ENCODE measurements around the gene CHN2. TPM values are rescaled to one million over a fixed set of nuclear protein-coding genes. Genes with fewer than 3 reads are reported as not detected.

The CHN2 gene
- total RNA-seq, 1 donor from 2014 or later, result 5.7 TPM

DNA sequence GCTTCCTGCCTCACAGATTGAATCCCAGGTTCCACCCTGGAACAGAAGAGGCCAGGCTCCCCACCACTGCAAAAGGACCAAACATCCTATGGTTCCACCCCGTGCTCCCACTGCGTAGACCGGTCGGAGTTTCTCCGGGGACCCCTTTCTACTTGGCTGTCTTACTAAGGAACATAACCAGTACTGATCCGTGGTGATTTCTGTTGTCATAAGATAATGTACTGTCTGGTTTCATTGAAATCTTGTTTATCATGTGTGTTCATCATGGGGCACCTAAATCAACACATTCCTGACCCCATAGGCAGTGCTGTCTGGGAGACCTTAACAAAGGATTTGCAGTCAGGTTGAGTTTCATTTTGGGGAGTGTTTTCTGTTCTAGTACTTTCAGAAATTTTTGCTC lies 104.5 kb downstream of the CHN2 start:
- Histone ChIP-seq H3K4me3 (ENCODE audit: low read depth, low read length) (no peak overlapping the region), H3K27me3 (ENCODE audit: control insufficient read depth, insufficient read depth, low read length) (no peaks in the 10 kb centered on the region), H3K36me3 (ENCODE audit: control insufficient read depth, insufficient read depth, low read length) (no peaks in the 10 kb centered on the region)
- TF ChIP-seq, protein P1, sequence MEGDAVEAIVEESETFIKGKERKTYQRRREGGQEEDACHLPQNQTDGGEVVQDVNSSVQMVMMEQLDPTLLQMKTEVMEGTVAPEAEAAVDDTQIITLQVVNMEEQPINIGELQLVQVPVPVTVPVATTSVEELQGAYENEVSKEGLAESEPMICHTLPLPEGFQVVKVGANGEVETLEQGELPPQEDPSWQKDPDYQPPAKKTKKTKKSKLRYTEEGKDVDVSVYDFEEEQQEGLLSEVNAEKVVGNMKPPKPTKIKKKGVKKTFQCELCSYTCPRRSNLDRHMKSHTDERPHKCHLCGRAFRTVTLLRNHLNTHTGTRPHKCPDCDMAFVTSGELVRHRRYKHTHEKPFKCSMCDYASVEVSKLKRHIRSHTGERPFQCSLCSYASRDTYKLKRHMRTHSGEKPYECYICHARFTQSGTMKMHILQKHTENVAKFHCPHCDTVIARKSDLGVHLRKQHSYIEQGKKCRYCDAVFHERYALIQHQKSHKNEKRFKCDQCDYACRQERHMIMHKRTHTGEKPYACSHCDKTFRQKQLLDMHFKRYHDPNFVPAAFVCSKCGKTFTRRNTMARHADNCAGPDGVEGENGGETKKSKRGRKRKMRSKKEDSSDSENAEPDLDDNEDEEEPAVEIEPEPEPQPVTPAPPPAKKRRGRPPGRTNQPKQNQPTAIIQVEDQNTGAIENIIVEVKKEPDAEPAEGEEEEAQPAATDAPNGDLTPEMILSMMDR (IDR thresholded peaks at IDR 0.05; ENCODE audit: insufficient read depth, low read length, poor library complexity, severe bottlenecking), result no peak
- DNase-seq (ENCODE audit: low read depth), result no peak

DNA sequence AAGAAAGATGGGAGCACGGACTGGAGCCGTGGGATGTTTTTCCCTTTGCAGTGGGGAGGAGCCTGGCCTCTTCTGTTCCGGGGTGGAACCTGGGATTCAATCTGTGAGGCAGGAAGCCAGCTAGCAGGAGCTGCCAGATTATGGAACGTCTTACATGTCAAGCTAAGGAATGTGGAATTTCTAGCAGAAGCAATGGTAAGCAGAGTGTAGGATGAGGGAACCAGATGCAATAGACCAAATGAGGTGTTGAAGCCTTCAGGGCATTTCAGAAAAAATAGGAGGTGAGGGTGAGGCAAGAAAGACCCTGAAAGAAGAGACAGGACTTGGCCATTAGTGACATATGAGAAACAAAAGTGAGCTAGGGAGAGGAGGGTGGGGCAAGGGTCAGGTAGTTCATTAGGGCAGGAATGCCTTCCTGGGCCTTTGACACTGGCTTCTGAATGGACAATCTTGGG lies 105.5 kb downstream of the CHN2 start:
- no peaks in the 10 kb centered on the region for H3K36me3 ChIP-seq (ENCODE audit: control insufficient read depth, insufficient read depth, low read length)
- no peak overlapping the region for H3K4me3 ChIP-seq (ENCODE audit: low read depth, low read length)
- TF ChIP-seq, protein P1 (IDR thresholded peaks at IDR 0.05; ENCODE audit: insufficient read depth, low read length, poor library complexity, severe bottlenecking), result no peak
- H3K27me3 ChIP-seq (ENCODE audit: control insufficient read depth, insufficient read depth, low read length), result no peaks in the 10 kb centered on the region
- no peak for DNase-seq (ENCODE audit: low read depth)

DNA sequence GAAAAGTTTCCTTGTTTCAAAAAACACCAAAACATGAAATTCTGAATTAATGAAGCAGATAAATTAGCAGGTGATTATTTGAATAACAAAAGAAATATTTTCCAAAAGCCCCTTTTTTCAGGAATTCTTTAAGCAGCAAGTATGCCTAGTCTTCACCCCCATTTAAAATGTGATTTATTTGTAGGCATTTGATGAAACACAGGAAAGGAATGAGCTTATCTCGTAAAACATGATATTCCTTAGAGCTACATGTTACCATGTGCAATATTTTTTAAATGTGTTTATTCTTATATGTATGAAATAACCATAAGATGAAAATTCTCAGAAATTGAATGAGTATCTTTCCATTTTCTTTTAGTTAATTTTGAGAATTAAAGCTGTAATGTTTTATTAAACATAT lies 106.1 kb downstream of the CHN2 start:
- TF ChIP-seq, protein P1 (IDR thresholded peaks at IDR 0.05; ENCODE audit: insufficient read depth, low read length, poor library complexity, severe bottlenecking), result no peak
- H3K36me3 ChIP-seq (ENCODE audit: control insufficient read depth, insufficient read depth, low read length), result no peaks in the 10 kb centered on the region
- H3K4me3 ChIP-seq (ENCODE audit: low read depth, low read length), result no peak overlapping the region
- no peak for DNase-seq (ENCODE audit: low read depth)
- H3K27me3 ChIP-seq (ENCODE audit: control insufficient read depth, insufficient read depth, low read length), result no peaks in the 10 kb centered on the region

DNA sequence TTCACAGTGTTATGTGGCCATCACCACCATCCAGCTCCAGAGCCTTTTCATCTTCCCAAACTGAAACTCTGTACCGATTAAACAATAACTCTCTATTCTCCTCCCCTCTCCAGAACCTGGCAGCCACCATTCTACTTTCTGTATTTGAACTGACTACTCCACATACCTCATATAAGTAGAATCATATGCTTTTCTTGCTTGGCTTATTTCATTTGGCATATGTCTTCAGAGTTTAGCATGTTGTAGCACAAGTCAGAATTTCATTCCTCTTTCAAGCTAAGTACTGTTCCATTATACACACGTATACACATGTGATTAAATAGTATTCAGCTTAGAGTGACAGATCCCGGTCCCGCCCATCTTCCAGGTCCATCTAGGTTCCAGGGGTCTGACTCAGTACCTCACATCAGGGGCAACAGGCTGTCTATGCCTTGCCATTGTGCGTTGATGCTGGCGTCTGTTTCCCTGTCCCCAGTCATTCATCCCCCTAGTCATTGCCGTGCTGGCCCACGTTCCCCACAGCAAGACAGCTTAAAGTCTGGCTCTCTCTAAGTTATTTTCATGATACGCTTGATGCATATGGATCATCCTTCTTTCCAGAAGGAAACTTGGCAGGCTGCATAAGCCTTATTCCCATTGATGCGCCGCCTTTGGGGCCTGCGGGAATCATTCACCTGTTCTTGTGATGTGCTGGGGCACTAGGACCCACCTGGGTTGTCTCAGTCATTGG lies 108.3 kb downstream of the CHN2 start:
- no peak for DNase-seq (ENCODE audit: low read depth)
- Histone ChIP-seq H3K36me3 (ENCODE audit: control insufficient read depth, insufficient read depth, low read length) (no peaks in the 10 kb centered on the region), H3K27me3 (ENCODE audit: control insufficient read depth, insufficient read depth, low read length) (no peaks in the 10 kb centered on the region), H3K4me3 (ENCODE audit: low read depth, low read length) (no peak overlapping the region)
- TF ChIP-seq, protein P1 (IDR thresholded peaks at IDR 0.05; ENCODE audit: insufficient read depth, low read length, poor library complexity, severe bottlenecking), result no peak

DNA sequence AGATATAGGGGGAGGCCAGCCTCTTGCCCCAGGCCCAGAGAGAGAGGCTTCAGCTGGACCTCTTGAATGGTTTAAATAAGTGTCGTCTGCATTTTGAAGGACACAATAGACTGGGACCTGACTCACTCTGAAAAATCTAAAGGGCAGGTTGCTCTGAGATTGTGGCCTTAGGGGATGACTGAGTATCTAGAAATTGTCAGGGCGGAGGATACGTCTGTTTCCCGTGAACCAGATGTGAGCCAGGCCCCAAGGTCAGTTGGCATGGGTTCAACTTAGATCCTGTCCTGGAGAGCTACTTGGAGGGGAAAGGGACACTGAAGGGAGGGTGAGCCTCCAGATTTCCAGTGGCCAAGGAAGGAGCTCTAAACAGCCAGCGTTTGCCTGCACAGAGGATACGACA lies 110.2 kb downstream of the CHN2 start:
- no peak overlapping the region for H3K4me3 ChIP-seq (ENCODE audit: low read depth, low read length)
- no peaks in the 10 kb centered on the region for H3K36me3 ChIP-seq (ENCODE audit: control insufficient read depth, insufficient read depth, low read length)
- no peaks in the 10 kb centered on the region for H3K27me3 ChIP-seq (ENCODE audit: control insufficient read depth, insufficient read depth, low read length)
- TF ChIP-seq, protein P1 (IDR thresholded peaks at IDR 0.05; ENCODE audit: insufficient read depth, low read length, poor library complexity, severe bottlenecking), result no peak
- no peak for DNase-seq (ENCODE audit: low read depth)

All from kidney epithelial cell (primary cell).